A549 (cell line): ENCODE measurements around the gene LYPD6B. TPM values are rescaled to one million over a fixed set of nuclear protein-coding genes. Genes with fewer than 3 reads are reported as not detected.

Experiments used
- ATAC-seq, 2 experiments: fragments of 200-7000 bp in 1 of 2; fragments of >200 bp in 1 of 2; cut with Nextera tagmentation in 1 of 2; cut with Tn5 transposase in 1 of 2; 3 replicates each; pipeline versions ENCODE4 v1.8.0 to v1.9.1; 2018 to 2020; ENCODE audit warnings: mild to moderate bottlenecking in 1 of 2, moderate library complexity in 1 of 2
- CTCF ChIA-PET: fragments of 300-600 bp; sonication (Branson Sonifier 250); formaldehyde crosslinking; extraction: SDS; loops from one replicate; lab custom pipeline; 2021; ENCODE audit warnings: antibody characterized with exemption, inconsistent platforms; lab: Yijun Ruan, JAX
- POLR2A ChIA-PET: fragments of 350-600 bp; formaldehyde crosslinking; extraction: SDS; loops from one replicate; lab custom pipeline; 2021; ENCODE audit warnings: antibody characterized with exemption, inconsistent platforms; lab: Yijun Ruan, JAX
- DNase-seq, 2 experiments: peaks; one replicate each; pipeline versions ENCODE4 v3.0.0 to v3.0.0-alpha.2; 2011 to 2016; ENCODE audit warnings: low read depth in 1 of 2, low spot score in 1 of 2
- FAIRE-seq: peaks from 2 replicates; lab custom pipeline; 2011; peaks lifted over from hg19 to GRCh38; lab: Jason Lieb, UNC
- H3K27ac ChIP-seq, 2 experiments: fragments of >200 bp; sonication (Bioruptor Twin); formaldehyde crosslinking; 3 replicates each; pipeline ENCODE4 v1.5.1; 2016 to 2017
- H3K4me1 ChIP-seq: fragments of >200 bp; sonication (Bioruptor Twin); formaldehyde crosslinking; 3 replicates; pipeline ENCODE4 v1.6.1; 2016
- H3K4me2 ChIP-seq: fragments of >200 bp; sonication (Bioruptor Twin); formaldehyde crosslinking; 3 replicates; pipeline ENCODE4 v1.6.1; 2016
- H3K4me3 ChIP-seq: fragments of >200 bp; sonication (Bioruptor Twin); formaldehyde crosslinking; 3 replicates; pipeline ENCODE4 v1.5.1; 2016
- H3K9me3 ChIP-seq: fragments of >200 bp; sonication (Bioruptor Twin); formaldehyde crosslinking; 3 replicates; pipeline ENCODE4 v1.6.1; 2016
- BHLHE40 ChIP-seq: IDR thresholded peaks from 2 replicates; pipeline ENCODE4 v1.6.1; 2012; ENCODE audit warnings: low read depth, low read length, inconsistent platforms
- CHD2 ChIP-seq: fragments of 150-350 bp; IDR thresholded peaks from 2 replicates; pipeline ENCODE4 v1.6.1; 2014; ENCODE audit warnings: low read length; ENCODE audit not compliant: partially characterized antibody
- E2F6 ChIP-seq: IDR thresholded peaks from 2 replicates; pipeline ENCODE4 v1.6.1; 2012; ENCODE audit warnings: low read depth, borderline replicate concordance
- EHF ChIP-seq: fragments of 250-450 bp; sonication (Bioruptor Pico); IDR thresholded peaks from 2 replicates; pipeline ENCODE4 v1.5.0; 2020; ENCODE audit warnings: mild to moderate bottlenecking
- ESRRA ChIP-seq: fragments of 150-350 bp; IDR thresholded peaks from 2 replicates; pipeline ENCODE4 v1.6.1; 2014; ENCODE audit warnings: mild to moderate bottlenecking, low read length, borderline replicate concordance
- GATA3 ChIP-seq: IDR thresholded peaks from 2 replicates; pipeline ENCODE4 v1.6.1; 2012; ENCODE audit warnings: borderline replicate concordance
- HOXA7 ChIP-seq: fragments of 250-450 bp; sonication (Bioruptor Pico); IDR thresholded peaks from 2 replicates; pipeline ENCODE4 v1.5.0; 2020; ENCODE audit warnings: mild to moderate bottlenecking, moderate library complexity
- HOXB5 ChIP-seq: fragments of 250-450 bp; sonication (Bioruptor Pico); IDR thresholded peaks from 2 replicates; pipeline ENCODE4 v1.5.0; 2020; ENCODE audit warnings: mild to moderate bottlenecking, moderate library complexity
- JUN ChIP-seq, 2 experiments: fragments of >200 bp; sonication (Bioruptor Twin); formaldehyde crosslinking; IDR thresholded peaks; 2 replicates in 1 of 2; 3 replicates in 1 of 2; pipeline ENCODE4 v1.6.1; 2016 to 2017
- KDM5A ChIP-seq: fragments of 200-600 bp; sonication (generic); IDR thresholded peaks from 2 replicates; pipeline ENCODE4 v1.6.1; 2016; ENCODE audit warnings: antibody characterized with exemption, mild to moderate bottlenecking
- MAZ ChIP-seq: fragments of 150-350 bp; IDR thresholded peaks from 2 replicates; pipeline ENCODE4 v1.6.1; 2014; ENCODE audit warnings: antibody characterized with exemption, low read depth, low read length, borderline replicate concordance
- MYC ChIP-seq: IDR thresholded peaks from 2 replicates; pipeline ENCODE4 v1.6.1; 2012; ENCODE audit warnings: mild to moderate bottlenecking, inconsistent platforms, low read length, improper control_type of control experiment, borderline replicate concordance
- NFE2L2 ChIP-seq: fragments of 150-350 bp; conservative IDR thresholded peaks from 2 replicates; pipeline ENCODE4 v1.6.1; 2014; ENCODE audit warnings: low read length
- PBX3 ChIP-seq: IDR thresholded peaks from 2 replicates; pipeline ENCODE4 v1.6.1; 2012
- POLR2A ChIP-seq: IDR thresholded peaks from 2 replicates; pipeline ENCODE4 v1.6.1; 2012; ENCODE audit warnings: mild to moderate bottlenecking, low read length
- POLR2AphosphoS2 ChIP-seq: conservative IDR thresholded peaks from 2 replicates; pipeline ENCODE4 v1.6.1; 2012; ENCODE audit warnings: low read length, improper control_type of control experiment, inconsistent platforms
- RAD21 ChIP-seq, 2 experiments: fragments of >200 bp in 1 of 2; sonication (Bioruptor Twin) in 1 of 2; formaldehyde crosslinking in 1 of 2; IDR thresholded peaks in 1 of 2; conservative IDR thresholded peaks in 1 of 2; 2 replicates in 1 of 2; 3 replicates in 1 of 2; pipeline ENCODE4 v1.6.1; 2012 to 2018; ENCODE audit warnings: inconsistent platforms in 1 of 2
- RARB ChIP-seq: fragments of 250-450 bp; sonication (Bioruptor Pico); IDR thresholded peaks from 2 replicates; pipeline ENCODE4 v1.8.0; 2021; ENCODE audit warnings: mild to moderate bottlenecking, moderate library complexity
- RNF2 ChIP-seq: fragments of 200-600 bp; sonication (generic); IDR thresholded peaks from 2 replicates; pipeline ENCODE4 v1.6.1; 2016; ENCODE audit warnings: low read depth, mild to moderate bottlenecking, antibody characterized with exemption, moderate library complexity, borderline replicate concordance
- USF2 ChIP-seq: fragments of 450-650 bp; IDR thresholded peaks from 2 replicates; pipeline ENCODE4 v1.6.1; 2014; ENCODE audit warnings: antibody characterized with exemption
- ZC3H11A ChIP-seq: fragments of 450-650 bp; IDR thresholded peaks from 2 replicates; pipeline ENCODE4 v1.6.1; 2014; ENCODE audit warnings: antibody characterized with exemption, mild to moderate bottlenecking
- ZFP36 ChIP-seq: fragments of 450-650 bp; IDR thresholded peaks from 2 replicates; pipeline ENCODE4 v1.6.1; 2014; ENCODE audit warnings: borderline replicate concordance; ENCODE audit not compliant: partially characterized antibody
- ZSCAN20 ChIP-seq: fragments of 250-450 bp; sonication (Bioruptor Pico); IDR thresholded peaks from 2 replicates; pipeline ENCODE4 v1.8.0; 2022; ENCODE audit warnings: mild to moderate bottlenecking, moderate library complexity
- whole genome bisulfite sequencing: methylation state at CpG from one replicate; pipeline ENCODE4 v1.1.6; 2017; ENCODE audit errors: missing lambda C conversion rate; 5-methylcytosine and 5-hydroxymethylcytosine counted together
- polyA plus RNA-seq, 4 experiments: library from polyadenylated mRNA; depleted of rRNA in 3 of 4; stranded (reverse); fragments of >200 nt; fragmentation: RNase III in 1 of 4; extraction: RNeasy Plus Mini Kit Qiagen cat#74134 plus additional on column Dnase treatment in 1 of 4; gene quantifications; 2 replicates in 3 of 4; 3 replicates in 1 of 4; pipeline ENCODE4 v1.2.3, GENCODE V29; 2011 to 2017

LYPD6B gene
- polyA plus RNA-seq, 2 of the 4 experiments (the other 2 are of a cell fraction) = not detected

- 8% methylated on average over 2 of the region's 2 CpGs for WGBS
- Histone ChIP-seq H3K4me3 (no peak overlapping the region), H3K4me2 (no peak overlapping the region), H3K27ac (no peak overlapping the region), H3K4me1 (no peaks in the 10 kb centered on the region), H3K9me3 (no peaks in the 10 kb centered on the region)
- DNase-seq = no peak
- no peak for FAIRE-seq
- ChIA-PET POLR2A (no interaction called here), CTCF (no interaction called here)
- no peak for ATAC-seq
- TF ChIP-seq KDM5A (no peak), ZSCAN20 (CRISPR knock-in tag) (no peak), JUN (IDR thresholded peaks at IDR 0.05) (no peak), ZFP36 (no peak), EHF (CRISPR knock-in tag) (no peak), POLR2A (no peak), USF2 (no peak)
Observed at GRCh38 chr2:149223472-149224095, 185.1 kb downstream of the LYPD6B start.

GRCh38 chr2:149224543-149224942 lies 186.0 kb downstream of the LYPD6B start:
- ATAC-seq = no peak
- TF ChIP-seq POLR2A (no peak), ZSCAN20 (CRISPR knock-in tag) (no peak), PBX3 (no peak), CHD2 (no peak), RNF2 (no peak), RARB (CRISPR knock-in tag) (no peak), ZFP36 (no peak), HOXB5 (no peak), GATA3 (no peak), MYC (no peak), RAD21 (conservative IDR thresholded peaks at IDR 0.05 in 1 of 2, IDR thresholded peaks at IDR 0.05 in 1 of 2) (no peak), ESRRA (no peak), KDM5A (no peak), HOXA7 (CRISPR knock-in tag) (no peak), E2F6 (no peak), POLR2AphosphoS2 (no peak), BHLHE40 (no peak), MAZ (no peak), NFE2L2 (no peak)
- TF ChIP-seq, all 56 proteins: peak for 0
- DNase-seq = no peak
- H3K4me1 ChIP-seq = no peaks in the 10 kb centered on the region
- no peak for FAIRE-seq
- H3K9me3 ChIP-seq = no peaks in the 10 kb centered on the region
- H3K27ac ChIP-seq = no peak overlapping the region
- H3K4me2 ChIP-seq = no peak overlapping the region
- POLR2A ChIA-PET = no interaction called here
- WGBS = 5% methylated on average over 5 of the region's 5 CpGs
- no peak overlapping the region for H3K4me3 ChIP-seq
- CTCF ChIA-PET = no interaction called here

- POLR2A ChIA-PET = no interaction called here
- Histone ChIP-seq H3K4me3 (no peak overlapping the region), H3K4me1 (no peaks in the 10 kb centered on the region), H3K27ac (no peak overlapping the region), H3K4me2 (no peak overlapping the region), H3K9me3 (no peaks in the 10 kb centered on the region)
- WGBS = 2% methylated on average over 2 of the region's 2 CpGs
- no peak for ATAC-seq
- FAIRE-seq = no peak
- TF ChIP-seq ZC3H11A = no peak
- no peak for TF ChIP-seq RAD21 (conservative IDR thresholded peaks at IDR 0.05 in 1 of 2, IDR thresholded peaks at IDR 0.05 in 1 of 2)
- CTCF ChIA-PET = no interaction called here
- no peak for DNase-seq
Observed at GRCh38 chr2:149225446-149225845, 186.9 kb downstream of the LYPD6B start.
